Endothelial cell of umbilical vein (primary cell): ENCODE results near the gene APBA2. TPM values are rescaled to one million over a fixed set of nuclear protein-coding genes. Genes with fewer than 3 reads are reported as not detected.

Experiments
- BruUV-seq: library from RNA; stranded (reverse); fragments of 400-500 nt; replicated peaks from 2 replicates; lab custom pipeline; 2021; lab: Mats Ljungman, UMichigan
- CTCF ChIA-PET: fragments of 300-600, 350-600 bp; sonication (Branson Sonifier 250); formaldehyde crosslinking; loops from one replicate; lab custom pipeline; 2021; ENCODE audit warnings: antibody characterized with exemption, inconsistent platforms; lab: Charles Lee
- POLR2A ChIA-PET: fragments of 300-600, 350-600 bp; sonication (Branson Sonifier 250); formaldehyde crosslinking; loops from one replicate; lab custom pipeline; 2021; ENCODE audit warnings: antibody characterized with exemption, inconsistent platforms; lab: Charles Lee
- DNase-seq: peaks from one replicate; pipeline ENCODE4 v3.0.0-alpha.2; 2011; ENCODE audit warnings: low read depth, low spot score
- FAIRE-seq: peaks from 2 replicates; lab custom pipeline; 2011; peaks lifted over from hg19 to GRCh38; lab: Jason Lieb, UNC
- H2AFZ ChIP-seq: 2 replicates; pipeline ENCODE4 v1.6.0; 2012; ENCODE audit warnings: low read depth, low read length, control low read depth, inconsistent platforms
- H3K27ac ChIP-seq: 2 replicates; pipeline ENCODE4 v1.5.1; 2011; ENCODE audit warnings: low read depth, mild to moderate bottlenecking, control low read depth, low read length, moderate library complexity; ENCODE audit not compliant: insufficient read depth
- H3K27me3 ChIP-seq, 2 experiments: 2 replicates each; pipeline versions ENCODE4 v1.6.0 to v1.6.1; 2011; ENCODE audit warnings: low read length in 2 of 2, mixed read lengths in 1 of 2; ENCODE audit not compliant: control insufficient read depth in 2 of 2, insufficient read depth in 2 of 2
- H3K36me3 ChIP-seq, 2 experiments: 2 replicates in 1 of 2; 3 replicates in 1 of 2; pipeline ENCODE4 v1.5.1; 2011; ENCODE audit warnings: low read length in 2 of 2, mild to moderate bottlenecking in 1 of 2, moderate library complexity in 1 of 2; ENCODE audit not compliant: control insufficient read depth in 2 of 2, insufficient read depth in 2 of 2; ENCODE audit errors: extremely low read depth in 1 of 2
- H3K4me1 ChIP-seq: 3 replicates; pipeline ENCODE4 v1.5.1; 2011; ENCODE audit warnings: mild to moderate bottlenecking, low read length; ENCODE audit not compliant: control insufficient read depth, insufficient read depth; ENCODE audit errors: extremely low read depth
- H3K4me2 ChIP-seq: 2 replicates; pipeline ENCODE4 v1.6.1; 2011; ENCODE audit warnings: low read length, control low read depth, mixed read lengths; ENCODE audit not compliant: insufficient read depth
- H3K4me3 ChIP-seq, 3 experiments: fragments of 200-600 bp in 1 of 3; sonication (generic), shearing (Covaris generic) in 1 of 3; replicated peaks in 1 of 3; 2 replicates each; pipeline ENCODE4 v1.5.1; 2011 to 2016; ENCODE audit warnings: control low read depth in 3 of 3, low read length in 3 of 3, mild to moderate bottlenecking in 2 of 3, inconsistent platforms in 1 of 3, low read depth in 1 of 3, moderate library complexity in 1 of 3; ENCODE audit not compliant: insufficient read depth in 1 of 3
- H3K79me2 ChIP-seq: 2 replicates; pipeline ENCODE4 v1.6.0; 2012; ENCODE audit warnings: low read length, inconsistent platforms; ENCODE audit not compliant: control insufficient read depth, insufficient read depth
- H3K9ac ChIP-seq: replicated peaks from 2 replicates; pipeline ENCODE3; 2011; ENCODE audit warnings: low read length, control low read depth; ENCODE audit not compliant: insufficient read depth; ENCODE audit errors: extremely low read depth
- H3K9me1 ChIP-seq: replicated peaks from 3 replicates; pipeline ENCODE4 v1.6.0; 2011; ENCODE audit warnings: mild to moderate bottlenecking, low read length; ENCODE audit not compliant: control insufficient read depth, insufficient read depth; ENCODE audit errors: extremely low read depth
- H3K9me3 ChIP-seq: replicated peaks from 2 replicates; pipeline ENCODE4 v1.5.1; 2012; ENCODE audit warnings: low read length, inconsistent platforms; ENCODE audit not compliant: control insufficient read depth, insufficient read depth
- H4K20me1 ChIP-seq: replicated peaks from 2 replicates; pipeline ENCODE3; 2011; ENCODE audit warnings: mild to moderate bottlenecking, low read length; ENCODE audit not compliant: control insufficient read depth, insufficient read depth; ENCODE audit errors: extremely low read depth
- EZH2 ChIP-seq: IDR thresholded peaks from 2 replicates; pipeline ENCODE4 v1.6.1; 2012; ENCODE audit warnings: borderline replicate concordance, low read depth, mild to moderate bottlenecking, moderate library complexity, low read length, inconsistent platforms; ENCODE audit not compliant: severe bottlenecking
- FOS ChIP-seq: IDR thresholded peaks from 2 replicates; pipeline ENCODE4 v1.6.1; 2011; ENCODE audit warnings: mild to moderate bottlenecking, low read length, moderate library complexity, borderline replicate concordance; ENCODE audit not compliant: insufficient read depth
- GATA2 ChIP-seq: IDR thresholded peaks from 2 replicates; pipeline ENCODE4 v1.7.0; 2011; ENCODE audit warnings: low read depth, mild to moderate bottlenecking, moderate library complexity, mixed read lengths, low read length; ENCODE audit not compliant: insufficient read length, insufficient read depth
- JUN ChIP-seq: IDR thresholded peaks from 2 replicates; pipeline ENCODE4 v1.6.1; 2011; ENCODE audit warnings: borderline replicate concordance, low read depth; ENCODE audit not compliant: insufficient read length, insufficient read depth
- MYC ChIP-seq: IDR thresholded peaks from one replicate; pipeline ENCODE4 v1.6.1; 2011; ENCODE audit warnings: mild to moderate bottlenecking, low read depth, low read length
- POLR2A ChIP-seq: IDR thresholded peaks from 2 replicates; pipeline ENCODE4 v1.6.1; 2012; ENCODE audit warnings: low read depth, mild to moderate bottlenecking, control low read depth, low read length
- POLR2AphosphoS5 ChIP-seq: IDR thresholded peaks from 2 replicates; pipeline ENCODE4 v1.6.1; 2012; ENCODE audit warnings: low read depth, mild to moderate bottlenecking, control low read depth, low read length, moderate library complexity; ENCODE audit not compliant: insufficient read depth
- dilution Hi-C: fragments of 300-500 bp; cut with MboI; formaldehyde crosslinking; loops from one replicate; pipeline ENCODE4 v1.15.0; 2019; ENCODE audit warnings: low sequenced_read_pairs; ENCODE audit not compliant: extremely low pct_ligation_motif_present
- intact Hi-C: fragments of 100-400 bp; cut with micrococcal nuclease; formaldehyde crosslinking; loops from one replicate; pipeline ENCODE4 v1.10.0; 2022
- polyA plus RNA-seq, 4 experiments: library from polyadenylated mRNA; depleted of rRNA in 3 of 4; stranded (reverse) in 3 of 4; unstranded in 1 of 4; fragments of >200 nt; gene quantifications; 2 replicates each; pipeline versions ENCODE4 v1.2.1 to v1.2.3, GENCODE V29; 2011 to 2012; ENCODE audit warnings: missing spikeins in 1 of 4
- total RNA-seq: library from RNA; stranded (reverse); gene quantifications from 2 replicates; pipeline ENCODE4 v1.2.3, GENCODE V29; 2021
- TF ChIP-seq, protein P1 (sequence below): IDR thresholded peaks from 2 replicates; pipeline ENCODE4 v1.6.1; 2011; ENCODE audit not compliant: insufficient read depth, insufficient read length
- TF ChIP-seq, protein P2 (sequence below), 2 donors: IDR thresholded peaks; 1 replicate in 1 of 2; 2 replicates in 1 of 2; pipeline ENCODE4 v1.5.1; 2011; ENCODE audit warnings: low read length in 2 of 2, mild to moderate bottlenecking in 2 of 2, moderate library complexity in 2 of 2, control low read depth in 1 of 2, inconsistent platforms in 1 of 2, low read depth in 1 of 2; ENCODE audit not compliant: insufficient read depth in 1 of 2; ENCODE audit errors: extremely low read depth in 1 of 2

APBA2 gene
- total and polyA plus RNA-seq, 2 donors (not counting 3 experiments of a cell fraction or from before 2014, with no cell fraction given): 5.7 to 11.1 TPM

DNA sequence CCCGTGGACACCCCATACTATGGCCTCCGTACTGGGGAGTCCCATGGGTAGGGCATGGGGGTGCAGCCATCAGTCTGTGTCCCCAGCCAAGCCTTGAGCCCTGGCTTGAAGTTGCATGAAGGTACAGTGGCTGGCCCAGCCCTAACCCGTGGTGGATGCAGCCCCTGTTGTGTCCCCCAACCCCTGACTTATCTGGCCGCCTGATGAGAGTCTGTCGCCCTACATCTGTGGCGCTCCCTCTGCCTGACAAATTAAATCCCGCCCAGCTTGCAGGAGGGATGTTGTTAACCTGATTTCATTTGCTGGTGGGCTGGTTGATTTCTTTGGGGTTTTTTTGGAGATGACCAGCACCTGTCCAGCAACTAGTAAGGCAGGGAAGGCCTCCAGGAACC, 186.1 kb downstream of the APBA2 start:
- H4K20me1 ChIP-seq: no peaks in the 10 kb centered on the region
- H3K9me1 ChIP-seq: no peaks in the 10 kb centered on the region
- BruUV-seq: no TSS peak
- H2AFZ ChIP-seq: no peak overlapping the region
- H3K36me3 ChIP-seq: no peaks in the 10 kb centered on the region
- H3K4me3 ChIP-seq: no peak overlapping the region
- no peaks in the 10 kb centered on the region for H3K27me3 ChIP-seq
- no peak for FAIRE-seq
- no peak overlapping the region for H3K9ac ChIP-seq
- TF ChIP-seq FOS: no peak
- no peak for TF ChIP-seq POLR2A
- no peak for TF ChIP-seq POLR2AphosphoS5
- TF ChIP-seq JUN: no peak
- TF ChIP-seq, protein P1, sequence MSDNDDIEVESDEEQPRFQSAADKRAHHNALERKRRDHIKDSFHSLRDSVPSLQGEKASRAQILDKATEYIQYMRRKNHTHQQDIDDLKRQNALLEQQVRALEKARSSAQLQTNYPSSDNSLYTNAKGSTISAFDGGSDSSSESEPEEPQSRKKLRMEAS: no peak
- TF ChIP-seq EZH2: no peak
- TF ChIP-seq GATA2: no peak
- no peak for TF ChIP-seq MYC
- TF ChIP-seq, protein P2, sequence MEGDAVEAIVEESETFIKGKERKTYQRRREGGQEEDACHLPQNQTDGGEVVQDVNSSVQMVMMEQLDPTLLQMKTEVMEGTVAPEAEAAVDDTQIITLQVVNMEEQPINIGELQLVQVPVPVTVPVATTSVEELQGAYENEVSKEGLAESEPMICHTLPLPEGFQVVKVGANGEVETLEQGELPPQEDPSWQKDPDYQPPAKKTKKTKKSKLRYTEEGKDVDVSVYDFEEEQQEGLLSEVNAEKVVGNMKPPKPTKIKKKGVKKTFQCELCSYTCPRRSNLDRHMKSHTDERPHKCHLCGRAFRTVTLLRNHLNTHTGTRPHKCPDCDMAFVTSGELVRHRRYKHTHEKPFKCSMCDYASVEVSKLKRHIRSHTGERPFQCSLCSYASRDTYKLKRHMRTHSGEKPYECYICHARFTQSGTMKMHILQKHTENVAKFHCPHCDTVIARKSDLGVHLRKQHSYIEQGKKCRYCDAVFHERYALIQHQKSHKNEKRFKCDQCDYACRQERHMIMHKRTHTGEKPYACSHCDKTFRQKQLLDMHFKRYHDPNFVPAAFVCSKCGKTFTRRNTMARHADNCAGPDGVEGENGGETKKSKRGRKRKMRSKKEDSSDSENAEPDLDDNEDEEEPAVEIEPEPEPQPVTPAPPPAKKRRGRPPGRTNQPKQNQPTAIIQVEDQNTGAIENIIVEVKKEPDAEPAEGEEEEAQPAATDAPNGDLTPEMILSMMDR (IDR thresholded peaks at IDR 0.05; ENCODE audit: extremely low read depth in 1 of 2, insufficient read depth in 1 of 2, low read depth in 1 of 2, low read length in 2 of 2): no peak
- DNase-seq: no peak
- dilution Hi-C loops: no loop called here
- H3K27ac ChIP-seq: no peak overlapping the region
- peaks cover 5% of the 10 kb centered on the region for H3K4me1 ChIP-seq
- H3K9me3 ChIP-seq: no peaks in the 10 kb centered on the region
- POLR2A ChIA-PET: no interaction called here
- H3K4me2 ChIP-seq: no peak overlapping the region
- intact Hi-C loops: loop anchor here (10.0 kb wide), 1 partner anchor 57 kb away; no protein-coding TSS in a partner anchor
- no peaks in the 10 kb centered on the region for H3K79me2 ChIP-seq
- CTCF ChIA-PET: no interaction called here
